Bronchial epithelial cell (primary cell): ENCODE results near the gene TMEM208. TPM values are rescaled to one million over a fixed set of nuclear protein-coding genes. Genes with fewer than 3 reads are reported as not detected.
A peak's percentile ranks its signal among the peaks of the same experiment; 100 is the strongest.

Experiments
- DNase-seq: peaks from one replicate; pipeline ENCODE4 v3.0.0-alpha.2; 2010; ENCODE audit warnings: low read depth
- FAIRE-seq: peaks from 2 replicates; lab custom pipeline; 2011; peaks lifted over from hg19 to GRCh38; lab: Jason Lieb, UNC
- H3K27me3 ChIP-seq: 2 replicates; pipeline ENCODE4 v1.5.1; 2011; ENCODE audit warnings: low read length; ENCODE audit not compliant: control insufficient read depth, insufficient read depth
- H3K36me3 ChIP-seq: 2 replicates; pipeline ENCODE4 v1.5.1; 2011; ENCODE audit warnings: low read length; ENCODE audit not compliant: control insufficient read depth, insufficient read depth
- H3K4me3 ChIP-seq: 2 replicates; pipeline ENCODE4 v1.5.1; 2011; ENCODE audit warnings: mild to moderate bottlenecking, low read depth, low read length, control low read depth
- CTCF ChIP-seq: IDR thresholded peaks from 2 replicates; pipeline ENCODE4 v1.5.1; 2011; ENCODE audit warnings: mild to moderate bottlenecking, moderate library complexity, low read length, control low read depth, inconsistent platforms; ENCODE audit not compliant: insufficient read depth, severe bottlenecking
- total RNA-seq: library from RNA; depleted of rRNA; stranded (reverse); fragments of >200 nt; gene quantifications from 2 replicates; pipeline ENCODE4 v1.2.1, GENCODE V29; 2014

TMEM208 gene
- total RNA-seq, 1 donor from 2014 or later: 56.9 TPM

DNA sequence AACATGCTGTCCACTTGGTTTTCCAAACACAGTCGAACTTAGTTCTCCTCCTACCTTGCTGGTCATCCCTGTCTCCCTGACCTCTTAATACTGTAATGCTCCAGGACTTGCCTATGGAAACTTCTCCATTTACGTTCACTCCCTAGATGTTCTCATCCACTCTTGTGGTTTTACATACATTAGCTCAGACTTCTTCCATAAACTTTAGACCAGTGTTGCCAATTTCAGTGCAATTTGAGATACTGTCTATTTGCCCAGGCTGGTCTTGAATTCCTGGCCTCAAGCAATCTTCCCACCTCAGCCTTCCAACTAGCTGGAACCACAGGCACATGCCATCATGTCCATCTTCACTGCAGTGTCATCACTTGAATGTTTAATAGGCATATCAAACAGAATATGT, 44.6 kb upstream of the TMEM208 start:
- DNase-seq: no peak
- no peak for TF ChIP-seq CTCF
- Histone ChIP-seq H3K36me3 (no peaks in the 10 kb centered on the region), H3K27me3 (no peaks in the 10 kb centered on the region), H3K4me3 (no peak overlapping the region)
- no peak for FAIRE-seq

DNA sequence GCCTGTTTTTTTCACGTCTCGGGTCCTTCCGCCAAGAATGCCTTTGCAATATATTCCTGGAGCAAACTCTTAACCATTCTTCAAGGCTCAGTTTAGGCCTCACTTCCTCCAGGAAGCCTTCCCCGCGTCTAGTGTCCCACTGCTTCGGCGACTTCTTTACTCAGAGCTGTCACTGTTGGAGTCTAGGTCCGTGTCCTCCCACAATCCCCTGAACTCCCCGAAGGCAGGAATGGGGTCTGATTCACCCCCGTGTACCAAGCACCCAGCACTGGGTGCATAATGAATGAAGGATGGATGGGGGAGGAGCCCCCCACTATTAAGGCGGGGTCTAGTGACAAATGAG, 43.7 kb upstream of the TMEM208 start:
- TF ChIP-seq CTCF: no peak
- no peaks in the 10 kb centered on the region for H3K27me3 ChIP-seq
- FAIRE-seq: no peak
- DNase-seq: no peak
- no peaks in the 10 kb centered on the region for H3K36me3 ChIP-seq
- H3K4me3 ChIP-seq: peak overlapping the region; percentile 78

DNA sequence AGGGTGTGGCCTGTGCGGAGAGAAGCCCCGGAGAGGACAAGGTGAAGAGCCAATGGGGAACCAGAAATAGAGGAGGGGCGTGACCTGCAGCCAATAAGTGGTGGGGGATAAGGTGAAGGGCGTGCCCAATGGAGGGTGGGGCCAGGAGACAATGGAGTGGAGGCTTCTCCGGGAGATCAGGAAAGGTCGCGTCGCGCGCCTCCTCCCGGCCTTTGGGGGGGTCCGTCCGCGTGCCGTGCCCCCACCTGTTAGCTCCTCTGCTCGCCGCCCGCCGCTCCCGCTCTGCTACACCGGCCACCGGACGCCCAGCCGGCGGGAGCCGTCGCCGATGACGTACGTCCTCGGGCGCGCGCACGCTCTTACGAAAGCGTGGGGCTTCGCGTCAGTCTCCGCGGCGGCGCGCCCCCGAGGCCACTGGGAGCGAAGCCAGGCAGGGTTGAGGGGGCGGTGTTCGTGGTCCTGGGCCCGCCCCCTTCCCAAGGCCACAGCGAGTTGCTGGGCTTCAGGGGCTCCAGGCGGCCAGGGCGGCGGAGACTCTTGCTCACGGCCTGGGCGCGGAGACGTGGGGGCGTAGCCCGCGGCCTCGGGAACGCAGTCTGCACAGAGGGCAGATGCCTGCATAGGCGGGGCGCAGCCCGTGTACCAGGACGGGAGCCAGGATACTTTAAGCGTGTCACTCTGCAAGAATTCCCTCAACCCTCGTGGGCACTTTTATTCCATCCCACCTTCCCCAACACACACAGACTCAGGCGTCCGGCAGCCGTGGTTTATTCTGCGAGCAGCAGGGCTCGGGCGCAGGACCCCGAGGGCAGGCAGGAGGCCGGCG, 43.1 kb upstream of the TMEM208 start, which contains the start of gene MATCAP1:
MATCAP1 (minus strand) TSS at position 337 of the 826 bp plus-strand sequence. CDS start 3,353 bp downstream, outside the sequence.
- no peaks in the 10 kb centered on the region for H3K27me3 ChIP-seq
- TF ChIP-seq CTCF: no peak
- DNase-seq (peak; percentile 96), FAIRE-seq (no peak)
- no peaks in the 10 kb centered on the region for H3K36me3 ChIP-seq
- peak within 1 kb of the TSS; percentile 78 for H3K4me3 ChIP-seq

DNA sequence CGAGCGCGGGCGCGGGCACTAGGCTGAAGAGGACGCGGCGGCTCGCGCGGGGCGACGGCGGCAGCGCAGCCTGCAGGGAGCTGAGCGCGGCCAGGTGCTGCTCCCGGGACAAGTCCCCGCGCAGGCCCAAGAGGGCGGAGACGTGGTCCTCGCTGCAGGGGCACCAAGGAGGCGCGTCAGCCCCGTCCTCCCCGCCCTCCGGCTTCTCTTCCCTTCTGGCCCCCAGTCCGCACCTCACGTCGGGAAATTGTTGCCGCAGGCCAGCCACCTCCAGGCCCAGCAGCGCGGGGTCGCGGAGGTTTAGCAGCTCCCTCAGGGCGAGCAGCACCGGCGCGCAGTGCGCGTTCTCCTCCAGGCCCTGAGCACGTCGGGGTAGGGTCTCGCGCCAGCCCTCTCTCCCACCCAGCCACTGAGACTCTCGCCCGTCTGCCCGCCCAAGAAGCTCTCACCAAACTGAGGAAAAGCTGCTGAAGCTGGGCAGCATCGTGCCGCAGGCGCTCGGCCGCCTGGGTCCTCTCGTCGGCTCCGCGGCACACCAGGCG, 42.4 kb upstream of the TMEM208 start:
- Histone ChIP-seq H3K36me3 (no peaks in the 10 kb centered on the region), H3K27me3 (no peaks in the 10 kb centered on the region), H3K4me3 (peak overlapping the region; percentile 78)
- no peak for DNase-seq
- no peak for TF ChIP-seq CTCF
- FAIRE-seq: no peak

GRCh38 chr16:67184995-67185650, 41.8 kb upstream of the TMEM208 start:
- H3K4me3 ChIP-seq: no peak overlapping the region
- no peaks in the 10 kb centered on the region for H3K36me3 ChIP-seq
- peak; percentile 92 for TF ChIP-seq CTCF
- H3K27me3 ChIP-seq: no peaks in the 10 kb centered on the region
- FAIRE-seq (no peak), DNase-seq (peak; percentile 68)
